ENCODE data around the gene RRP1B. TPM values are rescaled to one million over a fixed set of nuclear protein-coding genes. Genes with fewer than 3 reads are reported as not detected.

The RRP1B gene
- total RNA-seq, 1 experiment from 2014 or later, result 55.9 TPM

- peaks cover 20 to 45% of the 10 kb centered on the region in 2 experiments for H3K36me3 ChIP-seq (ENCODE audit: control insufficient read depth in 1 of 2, insufficient read depth in 2 of 2, low read length in 2 of 2)
- no peak overlapping the region for H2AFZ ChIP-seq (ENCODE audit: low read depth, low read length, poor library complexity, severe bottlenecking)
- no peaks in the 10 kb centered on the region; a peak in 1 of 4 replicates for H3K9me3 ChIP-seq (ENCODE audit: control insufficient read depth in 1 of 2, insufficient read depth in 1 of 2, low read depth in 1 of 2, low read length in 2 of 2)
- H3K4me1 ChIP-seq (ENCODE audit: control insufficient read depth in 1 of 2, insufficient read depth in 2 of 2, low read length in 2 of 2), result peaks cover 6 to 16% of the 10 kb centered on the region in 2 experiments; a peak in 3 of 4 replicates
- ChIA-PET RAD21 (ENCODE audit: low non-redundant PET in 1 of 2, low total read pairs in 2 of 2, uncharacterized antibody in 2 of 2, unreplicated experiment in 2 of 2) (no interaction called here), POLR2A (no interaction called here), CTCF (no interaction called here)
- no peak for DNase-seq (ENCODE audit: low read depth, low spot score)
- H3K27ac ChIP-seq (ENCODE audit: low read depth, low read length), result no peak overlapping the region
- no TSS peak for BruUV-seq (replicated peaks)
- H3K9ac ChIP-seq (ENCODE audit: low read length), result no peak overlapping the region
- TF ChIP-seq EGR1 (IDR thresholded peaks at IDR 0.05; ENCODE audit: low read depth), result no peak
- TF ChIP-seq SP1 (IDR thresholded peaks at IDR 0.05; ENCODE audit: low read depth), result no peak
- TF ChIP-seq CBX3 (IDR thresholded peaks at IDR 0.05; ENCODE audit: low read depth), result no peak
- H3K27me3 ChIP-seq (ENCODE audit: insufficient read depth, low read length), result no peaks in the 10 kb centered on the region
- no peaks in the 10 kb centered on the region for H4K20me1 ChIP-seq (ENCODE audit: insufficient read depth)
- H3K9me2 ChIP-seq (ENCODE audit: insufficient read depth), result no peaks in the 10 kb centered on the region
- no peak overlapping the region for H3K4me2 ChIP-seq (ENCODE audit: low read length)
- no peak overlapping the region for H3K4me3 ChIP-seq (replicated peaks in 1 of 2; ENCODE audit: low read depth in 1 of 2, low read length in 2 of 2)
- no peak for ATAC-seq
- peaks cover 100% of the 10 kb centered on the region for H3K79me2 ChIP-seq (ENCODE audit: insufficient read depth, low read length)
- intact Hi-C loops (cut with micrococcal nuclease), result no loop called here
Measured at GRCh38 chr21:43664358-43664757, 5.0 kb downstream of the RRP1B start.

- Histone ChIP-seq H3K9me3 (ENCODE audit: control insufficient read depth in 1 of 2, insufficient read depth in 1 of 2, low read depth in 1 of 2, low read length in 2 of 2) (no peaks in the 10 kb centered on the region; a peak in 1 of 4 replicates), H3K4me1 (ENCODE audit: control insufficient read depth in 1 of 2, insufficient read depth in 2 of 2, low read length in 2 of 2) (peaks cover 3 to 11% of the 10 kb centered on the region in 2 experiments; a peak in 3 of 4 replicates), H3K36me3 (ENCODE audit: control insufficient read depth in 1 of 2, insufficient read depth in 2 of 2, low read length in 2 of 2) (peaks cover 23 to 55% of the 10 kb centered on the region in 2 experiments), H3K79me2 (ENCODE audit: insufficient read depth, low read length) (peaks cover 100% of the 10 kb centered on the region), H3K9ac (ENCODE audit: low read length) (no peak overlapping the region), H3K4me2 (ENCODE audit: low read length) (no peak overlapping the region), H3K27me3 (ENCODE audit: insufficient read depth, low read length) (no peaks in the 10 kb centered on the region), H3K9me2 (ENCODE audit: insufficient read depth) (no peaks in the 10 kb centered on the region), H4K20me1 (ENCODE audit: insufficient read depth) (no peaks in the 10 kb centered on the region), H3K27ac (ENCODE audit: low read depth, low read length) (no peak overlapping the region), H2AFZ (ENCODE audit: low read depth, low read length, poor library complexity, severe bottlenecking) (no peak overlapping the region), H3K4me3 (replicated peaks in 1 of 2; ENCODE audit: low read depth in 1 of 2, low read length in 2 of 2) (no peak overlapping the region)
- intact Hi-C loops (cut with micrococcal nuclease), result no loop called here
- DNase-seq (ENCODE audit: low read depth, low spot score) (no peak), ATAC-seq (no peak)
- ChIA-PET RAD21 (ENCODE audit: low non-redundant PET in 1 of 2, low total read pairs in 2 of 2, uncharacterized antibody in 2 of 2, unreplicated experiment in 2 of 2) (no interaction called here), POLR2A (no interaction called here), CTCF (no interaction called here)
- no peak for TF ChIP-seq POLR2AphosphoS5 (IDR thresholded peaks at IDR 0.05; ENCODE audit: low read depth, low read length)
- TF ChIP-seq CBX3 (IDR thresholded peaks at IDR 0.05; ENCODE audit: low read depth), result no peak
- TF ChIP-seq SP1 (IDR thresholded peaks at IDR 0.05; ENCODE audit: low read depth), result no peak
- TF ChIP-seq ZBTB33 (IDR thresholded peaks at IDR 0.05; ENCODE audit: extremely low read depth, insufficient replicate concordance, low read length), result no peak
- TF ChIP-seq SRF (IDR thresholded peaks at IDR 0.05; ENCODE audit: low read depth), result no peak
- no peak for TF ChIP-seq CEBPB (IDR thresholded peaks at IDR 0.05; ENCODE audit: low read depth)
- no peak for TF ChIP-seq EZH2phosphoT487 (IDR thresholded peaks at IDR 0.05; ENCODE audit: borderline replicate concordance)
- TF ChIP-seq POLR2A (IDR thresholded peaks at IDR 0.05; ENCODE audit: borderline replicate concordance, extremely low read depth, insufficient read depth, insufficient read length), result no peak
- TF ChIP-seq ATF3 (IDR thresholded peaks at IDR 0.05), result no peak
- no peak for TF ChIP-seq CTCF (IDR thresholded peaks at IDR 0.05 in 2 of 3, conservative IDR thresholded peaks at IDR 0.05 in 1 of 3; ENCODE audit: borderline replicate concordance in 1 of 3, insufficient read depth in 1 of 3, low read depth in 2 of 3, low read length in 2 of 3)
- no peak for TF ChIP-seq YY1 (IDR thresholded peaks at IDR 0.05; ENCODE audit: extremely low read depth, insufficient replicate concordance, low read depth, low read length)
- BruUV-seq (replicated peaks), result no TSS peak
Measured at GRCh38 chr21:43665879-43666278, 6.5 kb downstream of the RRP1B start.
